NCI-H82 (cell line): Measurements from ENCODE around the gene RPRD1B.

Source experiments
- DNase-seq: peaks from one replicate; lab custom pipeline; 2025; lab: John Stamatoyannopoulos, UW

The RPRD1B gene

GRCh38 chr20:38036366-38036765 lies 2.8 kb downstream of the RPRD1B start:
- no peak for DNase-seq

- DNase-seq, result no peak
Measured at GRCh38 chr20:38040276-38040675, 6.7 kb downstream of the RPRD1B start.

GRCh38 chr20:38043512-38044300 lies 10.2 kb downstream of the RPRD1B start:
- DNase-seq, result no peak

- no peak for DNase-seq
Measured at GRCh38 chr20:38044685-38045084, 11.1 kb downstream of the RPRD1B start.

GRCh38 chr20:38046572-38046971 lies 13.0 kb downstream of the RPRD1B start:
- no peak for DNase-seq

GRCh38 chr20:38049800-38050199 lies 16.3 kb downstream of the RPRD1B start:
- no peak for DNase-seq

- no peak for DNase-seq
Measured at GRCh38 chr20:38050686-38051085, 17.1 kb downstream of the RPRD1B start.

- peak; percentile 49 for DNase-seq
Measured at GRCh38 chr20:38052870-38053269, 19.3 kb downstream of the RPRD1B start.

- DNase-seq, result no peak
Measured at GRCh38 chr20:38054647-38055046, 21.1 kb downstream of the RPRD1B start.

- no peak for DNase-seq
Measured at GRCh38 chr20:38055294-38055693, 21.7 kb downstream of the RPRD1B start.

- DNase-seq, result no peak
Measured at GRCh38 chr20:38055848-38056247, 22.3 kb downstream of the RPRD1B start.

GRCh38 chr20:38057351-38057972 lies 23.9 kb downstream of the RPRD1B start:
- peak; percentile 96 for DNase-seq

GRCh38 chr20:38059832-38060231 lies 26.3 kb downstream of the RPRD1B start:
- no peak for DNase-seq

GRCh38 chr20:38060536-38060935 lies 27.0 kb downstream of the RPRD1B start:
- no peak for DNase-seq

- no peak for DNase-seq
Measured at GRCh38 chr20:38061109-38061508, 27.6 kb downstream of the RPRD1B start.

- DNase-seq, result no peak
Measured at GRCh38 chr20:38062890-38063289, 29.3 kb downstream of the RPRD1B start.

- peak; percentile 52 for DNase-seq
Measured at GRCh38 chr20:38063911-38064530, 30.5 kb downstream of the RPRD1B start.

- DNase-seq, result no peak
Measured at GRCh38 chr20:38065764-38066375, 32.3 kb downstream of the RPRD1B start.

- no peak for DNase-seq
Measured at GRCh38 chr20:38066969-38067716, 33.6 kb downstream of the RPRD1B start.

GRCh38 chr20:38067717-38068365 lies 34.3 kb downstream of the RPRD1B start:
- DNase-seq, result peak; percentile 94

GRCh38 chr20:38072898-38073297 lies 39.4 kb downstream of the RPRD1B start:
- peak; percentile 64 for DNase-seq
